Stimulated activated effector memory CD8-positive, alpha-beta T cell treated with anti-CD3 and anti-CD28 coated beads, Interleukin-12 subunit alpha, Interleukin-12 subunit beta, amount 100 ng/mL, for 72 hours (primary cell): ENCODE results near the gene POMGNT2.
"Not testable (repeated sequence)": the region's sequence is repeated elsewhere in the genome, so short reads cannot be mapped to it uniquely, and the experiment has no call there.

ENCODE experiments used
- ATAC-seq: fragments of 150-1000 bp; cut with Tn5 transposase; 2 replicates; pipeline ENCODE4 v1.10.0; 2021
- DNase-seq, 2 donors: peaks; one replicate each; pipeline ENCODE4 v3.0.0; 2021 to 2022; ENCODE audit warnings: low spot score in 2 of 2
- H3K27ac Mint-ChIP-seq: one replicate; pipeline ENCODE4 v1.8.0; 2022; ENCODE audit warnings: mild to moderate bottlenecking, mixed read lengths
- H3K36me3 Mint-ChIP-seq: one replicate; pipeline ENCODE4 v1.8.0; 2022; ENCODE audit warnings: mild to moderate bottlenecking, mixed read lengths
- H3K4me1 Mint-ChIP-seq: one replicate; pipeline ENCODE4 v1.8.0; 2022; ENCODE audit warnings: mixed read lengths
- H3K4me3 Mint-ChIP-seq: one replicate; pipeline ENCODE4 v1.8.0; 2022; ENCODE audit warnings: mild to moderate bottlenecking, mixed read lengths
- H3K9me3 Mint-ChIP-seq: one replicate; pipeline ENCODE4 v1.8.0; 2022; ENCODE audit warnings: mixed read lengths

Gene POMGNT2

DNA sequence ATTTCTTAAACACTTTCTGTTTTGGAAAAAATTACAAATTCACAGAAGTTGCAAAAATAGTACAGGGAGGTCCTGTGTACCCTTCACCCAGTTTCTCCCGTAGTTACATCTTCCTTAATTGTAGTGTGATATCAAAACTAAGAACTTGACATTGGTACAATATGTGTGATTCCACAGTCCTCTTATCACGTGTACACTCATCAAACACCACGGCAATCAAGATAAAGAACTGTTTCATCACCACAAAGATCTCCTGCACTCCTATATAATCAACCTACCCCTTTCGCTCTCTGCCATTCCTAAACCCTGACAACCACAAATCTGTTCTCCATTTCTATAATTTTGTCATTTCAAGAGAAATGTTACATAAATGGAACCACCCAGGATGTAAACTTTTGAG is 31.4 kb downstream of the POMGNT2 start:
- no peak overlapping the region for H3K27ac Mint-ChIP-seq
- peak; percentile 50 for ATAC-seq
- no peaks in the 10 kb centered on the region for H3K4me1 Mint-ChIP-seq
- H3K36me3 Mint-ChIP-seq, result no peaks in the 10 kb centered on the region
- peak in 1 of 2 donors; percentile 10 for DNase-seq
- H3K4me3 Mint-ChIP-seq, result no peak overlapping the region
- H3K9me3 Mint-ChIP-seq, result no peaks in the 10 kb centered on the region

DNA sequence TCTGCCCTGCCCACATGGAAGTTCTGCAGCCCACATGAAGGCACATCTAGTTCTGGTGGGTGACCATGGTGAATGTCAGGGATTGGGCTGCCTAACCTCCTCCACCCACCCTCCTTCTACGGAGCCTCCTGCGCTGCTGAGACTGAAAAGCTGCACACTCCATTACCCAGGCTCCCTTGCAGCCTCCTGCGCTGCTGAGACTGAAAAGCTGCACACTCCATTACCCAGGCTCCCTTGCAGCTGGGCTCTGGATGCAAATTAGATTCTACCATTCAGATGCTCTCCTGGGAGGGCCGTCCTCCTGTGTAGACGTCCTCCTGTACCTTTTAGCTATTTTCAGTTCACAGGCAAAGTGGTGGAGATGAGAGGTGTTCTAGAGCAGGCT is 32.1 kb downstream of the POMGNT2 start:
- Mint-ChIP-seq H3K27ac (no peak overlapping the region), H3K9me3 (no peaks in the 10 kb centered on the region), H3K4me1 (no peaks in the 10 kb centered on the region), H3K4me3 (no peak overlapping the region), H3K36me3 (no peaks in the 10 kb centered on the region)
- no peak for ATAC-seq
- peak in 1 of 2 donors; percentile 35 for DNase-seq

DNA sequence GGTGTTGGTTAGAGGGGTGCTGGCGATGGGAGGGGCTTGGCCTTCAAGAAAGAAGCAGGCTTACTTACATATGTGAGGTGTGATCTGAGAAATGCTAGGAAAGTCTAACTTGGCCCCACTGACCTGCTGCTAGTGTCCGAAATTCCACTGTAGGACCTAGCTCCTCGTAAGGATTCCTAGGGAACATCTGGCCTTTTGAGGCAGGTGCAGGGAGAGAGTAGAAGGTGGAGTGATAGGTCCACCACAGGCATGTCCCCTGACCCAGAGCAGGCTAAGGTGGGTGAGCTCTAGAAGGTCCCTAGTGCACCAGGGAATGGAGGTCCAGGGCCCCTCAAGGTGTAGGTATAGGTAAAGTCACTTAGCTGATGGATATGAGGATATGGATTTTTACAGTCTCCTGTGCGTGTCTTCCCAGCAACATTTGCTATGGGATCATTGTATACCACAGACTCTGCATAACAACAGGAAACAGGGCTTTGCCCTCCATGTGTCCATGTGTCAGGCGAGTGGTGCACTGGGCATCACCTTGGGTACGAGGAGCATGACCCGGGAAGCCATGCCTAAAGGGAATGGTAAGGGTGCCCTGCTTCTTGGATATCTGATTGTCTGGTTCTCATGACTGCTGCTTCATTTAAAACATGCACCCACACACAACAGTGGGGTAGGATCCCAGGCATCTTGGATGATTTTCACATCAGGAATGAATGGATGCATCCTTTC is 32.6 kb downstream of the POMGNT2 start:
- DNase-seq (peak in 1 of 2 donors; percentile 33), ATAC-seq (no peak)
- no peaks in the 10 kb centered on the region for H3K9me3 Mint-ChIP-seq
- H3K4me1 Mint-ChIP-seq, result no peaks in the 10 kb centered on the region
- H3K4me3 Mint-ChIP-seq, result no peak overlapping the region
- no peaks in the 10 kb centered on the region for H3K36me3 Mint-ChIP-seq
- peak overlapping the region; percentile 4 for H3K27ac Mint-ChIP-seq

- ATAC-seq (no peak), DNase-seq (peak in 1 of 2 donors; percentile 33)
- Mint-ChIP-seq H3K9me3 (no peaks in the 10 kb centered on the region), H3K27ac (peak overlapping the region; percentile 4), H3K4me3 (no peak overlapping the region), H3K4me1 (no peaks in the 10 kb centered on the region), H3K36me3 (no peaks in the 10 kb centered on the region)
Measured at GRCh38 chr3:43072361-43072760, 33.5 kb downstream of the POMGNT2 start.

GRCh38 chr3:43071313-43071893 is 34.5 kb downstream of the POMGNT2 start:
- DNase-seq (peak; percentile 18 to 58), ATAC-seq (no peak)
- Mint-ChIP-seq H3K36me3 (no peaks in the 10 kb centered on the region), H3K27ac (no peak overlapping the region), H3K4me3 (no peak overlapping the region), H3K4me1 (no peaks in the 10 kb centered on the region), H3K9me3 (no peaks in the 10 kb centered on the region)

DNA sequence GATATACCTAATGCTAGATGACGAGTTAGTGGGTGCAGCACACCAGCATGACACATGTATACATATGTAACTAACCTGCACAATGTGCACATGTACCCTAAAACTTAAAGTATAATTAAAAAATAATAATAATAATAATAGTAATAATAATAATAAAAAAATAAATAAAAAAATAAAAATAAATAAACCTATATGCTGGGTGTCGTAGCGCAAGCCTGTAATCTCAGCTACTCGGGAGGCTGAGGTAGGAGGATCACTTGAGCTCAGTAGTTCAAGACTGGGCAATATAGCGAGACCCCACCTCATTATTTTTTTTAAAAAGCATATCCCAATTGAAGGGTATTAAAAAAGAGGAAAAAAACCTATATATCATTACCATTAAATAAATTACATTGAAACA is 35.2 kb downstream of the POMGNT2 start:
- ATAC-seq, H3K4me1 Mint-ChIP-seq, H3K36me3 Mint-ChIP-seq, H3K9me3 Mint-ChIP-seq, DNase-seq, H3K4me3 Mint-ChIP-seq, H3K27ac Mint-ChIP-seq: not testable (repeated sequence)

- Mint-ChIP-seq H3K4me1 (peaks cover 9% of the 10 kb centered on the region), H3K27ac (no peak overlapping the region), H3K36me3 (no peaks in the 10 kb centered on the region), H3K9me3 (no peaks in the 10 kb centered on the region), H3K4me3 (no peak overlapping the region)
- ATAC-seq, result no peak
- no peak for DNase-seq
Measured at GRCh38 chr3:43063114-43063513, 42.8 kb downstream of the POMGNT2 start.

DNA sequence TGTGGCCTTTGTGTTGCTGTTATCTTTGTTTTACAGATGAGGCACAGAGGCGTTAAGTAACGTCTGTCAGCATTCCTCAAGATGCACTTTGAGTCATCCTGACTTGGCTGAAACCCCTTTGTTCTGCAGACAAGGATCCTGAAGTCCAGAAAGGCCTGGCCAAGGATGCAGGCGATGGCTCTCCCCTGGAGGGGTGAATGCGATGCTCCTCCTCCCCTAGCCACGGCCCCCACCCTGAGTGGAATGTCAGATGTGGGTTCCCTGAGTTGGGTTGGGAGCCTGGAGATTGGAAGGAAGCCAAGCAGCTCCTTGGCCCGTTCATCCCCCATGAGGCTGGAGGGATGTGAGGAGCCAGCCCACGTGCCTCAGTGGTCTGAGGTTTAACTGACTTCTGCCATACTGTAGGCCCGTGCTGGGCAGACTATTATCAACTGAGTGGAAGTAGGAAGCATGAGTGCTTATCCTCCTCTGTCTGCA is 43.3 kb downstream of the POMGNT2 start:
- Mint-ChIP-seq H3K27ac (no peak overlapping the region), H3K36me3 (no peaks in the 10 kb centered on the region), H3K4me3 (no peak overlapping the region), H3K9me3 (no peaks in the 10 kb centered on the region), H3K4me1 (peaks cover 9% of the 10 kb centered on the region)
- ATAC-seq (no peak), DNase-seq (peak in 1 of 2 donors; percentile 32)

DNA sequence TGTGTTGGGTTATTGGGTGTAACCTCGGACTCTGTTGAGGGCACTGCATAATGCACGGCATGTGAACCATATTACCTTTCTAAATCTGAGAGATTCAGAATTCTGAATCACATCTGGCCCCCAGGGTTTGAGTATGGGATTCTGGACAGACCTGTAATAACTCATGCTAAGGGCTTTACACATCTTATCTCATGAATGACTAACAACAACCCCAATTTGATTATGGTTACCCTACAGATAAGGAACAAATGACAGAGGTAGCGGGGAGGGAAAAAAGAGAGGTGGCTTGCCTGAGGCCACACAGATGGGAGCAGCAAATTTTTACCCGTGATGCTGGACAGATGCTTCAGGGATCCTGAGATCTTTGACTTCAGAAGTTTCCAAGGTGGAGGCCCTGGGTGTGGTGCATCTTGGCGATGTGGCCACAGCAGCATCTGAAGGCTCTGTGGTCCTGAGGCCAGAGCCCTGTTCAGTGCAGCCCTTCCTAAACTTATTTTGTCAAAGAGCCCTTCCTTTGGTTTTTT is 43.8 kb downstream of the POMGNT2 start:
- ATAC-seq (no peak), DNase-seq (no peak)
- H3K4me1 Mint-ChIP-seq, result peaks cover 9% of the 10 kb centered on the region
- H3K4me3 Mint-ChIP-seq, result no peak overlapping the region
- H3K27ac Mint-ChIP-seq, result no peak overlapping the region
- no peaks in the 10 kb centered on the region for H3K9me3 Mint-ChIP-seq
- no peaks in the 10 kb centered on the region for H3K36me3 Mint-ChIP-seq

- no peak overlapping the region for H3K27ac Mint-ChIP-seq
- no peak for ATAC-seq
Measured at GRCh38 chr3:43061101-43061895, 44.6 kb downstream of the POMGNT2 start.

DNA sequence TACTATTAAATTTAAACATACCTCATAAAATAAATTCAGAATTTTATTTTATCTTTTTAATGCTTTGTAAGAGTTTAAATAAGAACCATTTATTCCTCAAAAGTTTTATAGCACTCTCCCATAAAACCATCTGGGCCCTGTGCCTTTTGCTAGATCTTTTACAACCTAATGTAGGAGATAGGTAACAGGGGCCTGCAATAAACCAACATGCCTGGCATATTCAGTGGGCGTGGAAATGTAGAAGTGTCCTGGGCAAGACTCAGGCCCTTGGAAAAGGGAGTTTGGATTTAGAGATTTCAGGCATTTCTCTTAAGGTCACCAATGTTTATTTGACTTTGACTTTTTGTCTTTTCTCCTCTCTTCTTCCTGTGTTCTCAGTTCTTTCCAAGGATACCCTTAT is 46.4 kb downstream of the POMGNT2 start:
- DNase-seq, result no peak
- peaks cover 9% of the 10 kb centered on the region for H3K4me1 Mint-ChIP-seq
- no peak overlapping the region for H3K4me3 Mint-ChIP-seq

More at GRCh38 chr3:43061101-43061895, 44.6 kb downstream of the POMGNT2 start:
- Mint-ChIP-seq H3K4me3 (no peak overlapping the region), H3K36me3 (no peaks in the 10 kb centered on the region), H3K9me3 (no peaks in the 10 kb centered on the region), H3K4me1 (peaks cover 9% of the 10 kb centered on the region)
- peak in 1 of 2 donors; percentile 35 for DNase-seq

DNA sequence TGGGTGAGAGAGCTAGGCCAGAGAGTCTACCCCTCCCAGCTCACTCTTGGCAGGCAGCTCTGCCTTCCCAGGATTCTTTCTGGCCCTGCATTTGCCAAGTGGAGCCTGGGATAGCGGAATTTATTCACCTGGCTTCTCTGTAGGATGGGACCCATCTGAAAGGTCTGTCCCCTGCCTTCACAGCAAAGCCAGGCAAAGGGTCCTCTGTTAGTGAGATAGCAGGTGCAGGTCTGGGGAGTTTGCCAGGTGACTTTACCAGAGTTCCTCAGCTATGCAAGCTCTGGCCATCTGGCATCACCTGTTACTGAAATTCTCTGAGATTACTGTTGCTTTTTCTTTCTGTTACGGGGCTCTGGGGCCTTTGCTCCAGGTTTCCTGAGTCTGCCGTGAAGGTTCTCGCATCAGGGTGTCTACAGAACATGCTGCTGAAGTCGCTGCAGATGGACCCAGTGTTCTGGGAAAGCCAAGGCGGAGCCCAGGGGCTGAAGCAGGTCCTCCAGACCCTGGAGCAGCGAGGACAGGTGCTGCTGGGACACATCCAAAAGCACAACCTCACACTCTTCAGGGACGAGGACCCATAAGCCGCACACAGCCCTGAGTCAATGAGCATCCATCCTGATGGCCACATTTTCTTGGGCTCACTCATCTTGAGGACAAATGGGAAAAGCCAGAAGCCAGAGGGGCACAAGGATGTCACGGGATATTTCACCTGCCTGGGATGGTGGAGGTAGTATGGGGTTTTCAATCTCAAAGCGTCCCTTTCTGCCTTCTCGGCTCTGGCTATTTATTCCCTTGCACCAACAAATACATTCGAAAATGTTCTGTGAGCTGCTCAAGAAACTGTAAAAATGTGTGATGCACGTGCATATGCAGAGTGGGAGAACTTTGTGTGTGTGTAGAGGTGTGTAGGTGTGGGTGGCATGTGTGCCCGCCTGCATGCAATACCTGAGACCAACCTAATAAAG is 49.8 kb downstream of the POMGNT2 start:
- ATAC-seq (no peak), DNase-seq (no peak)
- no peaks in the 10 kb centered on the region for H3K36me3 Mint-ChIP-seq
- H3K27ac Mint-ChIP-seq, result no peak overlapping the region
- H3K9me3 Mint-ChIP-seq, result peaks cover 5% of the 10 kb centered on the region
- peaks cover 9% of the 10 kb centered on the region for H3K4me1 Mint-ChIP-seq
- no peak overlapping the region for H3K4me3 Mint-ChIP-seq

More for the DNA sequence above, 46.4 kb downstream of the POMGNT2 start:
- ATAC-seq, result no peak
- H3K9me3 Mint-ChIP-seq, result no peaks in the 10 kb centered on the region
- H3K36me3 Mint-ChIP-seq, result no peaks in the 10 kb centered on the region
- no peak overlapping the region for H3K27ac Mint-ChIP-seq

DNA sequence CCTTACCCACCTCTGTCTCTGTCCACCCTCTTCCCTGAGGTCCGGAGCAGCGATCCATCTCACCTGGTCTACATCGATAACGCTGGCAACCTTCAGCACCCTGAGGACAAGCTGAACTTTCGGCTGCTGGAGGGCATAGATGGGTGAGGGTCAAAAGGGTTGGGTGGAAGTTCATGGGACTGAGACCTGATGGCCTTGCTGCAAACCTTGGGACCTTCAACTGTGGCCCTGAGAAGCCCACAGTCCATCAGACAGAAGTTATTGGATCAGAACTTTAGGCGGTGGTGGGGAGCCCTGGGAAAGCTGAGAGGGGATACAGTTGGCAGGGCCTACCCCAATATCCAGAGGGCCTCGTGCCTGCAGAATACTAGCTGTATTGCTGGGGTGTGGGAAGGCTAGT is 50.5 kb downstream of the POMGNT2 start:
- ATAC-seq (no peak), DNase-seq (no peak)
- Mint-ChIP-seq H3K36me3 (no peaks in the 10 kb centered on the region), H3K4me3 (no peak overlapping the region), H3K9me3 (peaks cover 9% of the 10 kb centered on the region), H3K27ac (no peak overlapping the region), H3K4me1 (peaks cover 2% of the 10 kb centered on the region)

DNA sequence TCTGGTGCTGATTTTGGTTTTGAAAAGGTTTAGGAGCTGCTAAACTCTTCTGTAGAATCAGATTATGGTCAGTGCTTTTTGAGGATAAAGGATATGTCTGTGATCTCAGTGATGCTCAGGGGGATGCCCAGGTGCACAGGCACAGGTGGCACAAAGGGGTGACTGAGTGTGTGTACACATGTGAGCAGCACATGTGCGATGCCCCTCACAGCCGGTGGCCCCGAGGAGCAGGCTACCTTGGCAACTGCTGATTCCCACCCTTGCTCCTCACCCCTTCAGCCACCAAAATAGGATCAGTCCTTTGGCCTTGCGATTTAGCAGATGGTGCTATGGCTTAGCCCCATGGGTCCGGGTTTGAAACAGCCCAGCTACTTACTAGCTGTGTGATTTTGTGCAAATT is 51.1 kb downstream of the POMGNT2 start:
- no peak overlapping the region for H3K4me3 Mint-ChIP-seq
- ATAC-seq (no peak), DNase-seq (peak in 1 of 2 donors; percentile 38)
- no peaks in the 10 kb centered on the region for H3K4me1 Mint-ChIP-seq
- H3K36me3 Mint-ChIP-seq, result no peaks in the 10 kb centered on the region
- no peak overlapping the region for H3K27ac Mint-ChIP-seq
- H3K9me3 Mint-ChIP-seq, result peaks cover 13% of the 10 kb centered on the region
